ENCODE results near the gene IZUMO4.

DNA sequence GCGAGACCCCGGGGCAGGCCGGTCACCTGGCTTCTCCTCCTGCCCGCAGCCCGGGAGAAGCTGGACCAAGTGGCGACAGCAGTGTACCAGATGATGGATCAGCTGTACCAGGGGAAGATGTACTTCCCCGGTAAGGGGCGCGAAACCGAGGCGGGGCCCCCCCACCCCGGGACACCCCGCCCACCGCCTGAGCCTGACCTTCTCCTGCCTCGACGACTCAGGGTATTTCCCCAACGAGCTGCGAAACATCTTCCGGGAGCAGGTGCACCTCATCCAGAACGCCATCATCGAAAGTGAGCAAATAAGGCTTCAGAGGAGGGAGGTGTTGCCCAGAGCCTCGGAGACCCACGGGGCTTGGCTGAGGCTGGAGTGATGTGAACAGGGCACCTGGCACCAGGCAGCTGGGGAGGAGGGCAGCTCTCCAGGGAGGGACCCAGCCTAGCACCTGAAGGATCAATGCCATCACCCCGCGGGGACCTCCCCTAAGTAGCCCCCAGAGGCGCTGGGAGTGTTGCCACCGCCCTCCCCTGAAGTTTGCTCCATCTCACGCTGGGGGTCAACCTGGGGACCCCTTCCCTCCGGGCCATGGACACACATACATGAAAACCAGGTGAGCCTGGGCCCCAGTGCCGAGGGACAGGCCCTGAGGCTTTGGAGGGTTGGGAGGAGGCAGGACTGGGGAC lies 629 bp downstream of the IZUMO4 start:
- TF ChIP-seq, protein P1, sequence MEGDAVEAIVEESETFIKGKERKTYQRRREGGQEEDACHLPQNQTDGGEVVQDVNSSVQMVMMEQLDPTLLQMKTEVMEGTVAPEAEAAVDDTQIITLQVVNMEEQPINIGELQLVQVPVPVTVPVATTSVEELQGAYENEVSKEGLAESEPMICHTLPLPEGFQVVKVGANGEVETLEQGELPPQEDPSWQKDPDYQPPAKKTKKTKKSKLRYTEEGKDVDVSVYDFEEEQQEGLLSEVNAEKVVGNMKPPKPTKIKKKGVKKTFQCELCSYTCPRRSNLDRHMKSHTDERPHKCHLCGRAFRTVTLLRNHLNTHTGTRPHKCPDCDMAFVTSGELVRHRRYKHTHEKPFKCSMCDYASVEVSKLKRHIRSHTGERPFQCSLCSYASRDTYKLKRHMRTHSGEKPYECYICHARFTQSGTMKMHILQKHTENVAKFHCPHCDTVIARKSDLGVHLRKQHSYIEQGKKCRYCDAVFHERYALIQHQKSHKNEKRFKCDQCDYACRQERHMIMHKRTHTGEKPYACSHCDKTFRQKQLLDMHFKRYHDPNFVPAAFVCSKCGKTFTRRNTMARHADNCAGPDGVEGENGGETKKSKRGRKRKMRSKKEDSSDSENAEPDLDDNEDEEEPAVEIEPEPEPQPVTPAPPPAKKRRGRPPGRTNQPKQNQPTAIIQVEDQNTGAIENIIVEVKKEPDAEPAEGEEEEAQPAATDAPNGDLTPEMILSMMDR (IDR thresholded peaks at IDR 0.05; ENCODE audit: borderline replicate concordance, extremely low read depth, low read length, poor library complexity, severe bottlenecking) = no peak
- TF ChIP-seq EZH2 (IDR thresholded peaks at IDR 0.05; ENCODE audit: borderline replicate concordance, low read depth, low read length, severe bottlenecking) = no peak
